Muscle layer of duodenum (tissue), 2 donors: ENCODE results near the gene HTR1A.

ENCODE experiments used
- H3K27ac ChIP-seq: one replicate; pipeline ENCODE4 v1.7.0; 2013; ENCODE audit warnings: mild to moderate bottlenecking, low read length
- H3K27me3 ChIP-seq: one replicate; pipeline ENCODE4 v1.7.0; 2013; ENCODE audit warnings: low read depth, mild to moderate bottlenecking, control low read depth, low read length
- H3K36me3 ChIP-seq, 2 donors: one replicate each; pipeline ENCODE4 v1.7.0; 2013; ENCODE audit warnings: low read length in 2 of 2, control low read depth in 1 of 2, mild to moderate bottlenecking in 1 of 2; ENCODE audit not compliant: insufficient read depth in 2 of 2, control insufficient read depth in 1 of 2
- H3K4me1 ChIP-seq, 2 donors: one replicate each; pipeline ENCODE4 v1.7.0; 2013; ENCODE audit warnings: low read length in 2 of 2, mild to moderate bottlenecking in 2 of 2, control low read depth in 1 of 2, moderate library complexity in 1 of 2; ENCODE audit not compliant: insufficient read depth in 2 of 2, control insufficient read depth in 1 of 2
- H3K4me3 ChIP-seq, 2 donors: one replicate each; pipeline ENCODE4 v1.7.0; 2013; ENCODE audit warnings: low read length in 2 of 2, low read depth in 1 of 2, mild to moderate bottlenecking in 1 of 2
- H3K9me3 ChIP-seq, 2 donors: one replicate each; pipeline ENCODE4 v1.7.0; 2013; ENCODE audit warnings: low read length in 2 of 2, control low read depth in 1 of 2, mild to moderate bottlenecking in 1 of 2; ENCODE audit not compliant: control insufficient read depth in 1 of 2
- donor health status: healthy.

HTR1A gene

GRCh38 chr5:63958654-63959053 is 3.6 kb downstream of the HTR1A start:
- Histone ChIP-seq H3K4me3 (no peak overlapping the region), H3K4me1 (no peaks in the 10 kb centered on the region), H3K36me3 (no peaks in the 10 kb centered on the region), H3K27ac (no peak overlapping the region), H3K27me3 (peaks cover 12% of the 10 kb centered on the region), H3K9me3 (peaks cover 3 to 5% of the 10 kb centered on the region in 2 donors)

GRCh38 chr5:63957617-63958016 is 4.6 kb downstream of the HTR1A start:
- Histone ChIP-seq H3K4me1 (no peaks in the 10 kb centered on the region), H3K27ac (no peak overlapping the region), H3K36me3 (no peaks in the 10 kb centered on the region), H3K4me3 (no peak overlapping the region), H3K27me3 (peaks cover 12% of the 10 kb centered on the region), H3K9me3 (peaks cover 3 to 5% of the 10 kb centered on the region in 2 donors)

GRCh38 chr5:63953217-63953616 is 9.0 kb downstream of the HTR1A start:
- H3K4me3 ChIP-seq = no peak overlapping the region
- H3K9me3 ChIP-seq = no peaks in the 10 kb centered on the region
- no peaks in the 10 kb centered on the region for H3K27me3 ChIP-seq
- no peaks in the 10 kb centered on the region for H3K36me3 ChIP-seq
- H3K4me1 ChIP-seq = no peaks in the 10 kb centered on the region
- H3K27ac ChIP-seq = no peak overlapping the region

- H3K4me1 ChIP-seq = no peaks in the 10 kb centered on the region
- no peaks in the 10 kb centered on the region for H3K36me3 ChIP-seq
- H3K27ac ChIP-seq = no peak overlapping the region
- no peaks in the 10 kb centered on the region for H3K9me3 ChIP-seq
- no peaks in the 10 kb centered on the region for H3K27me3 ChIP-seq
- no peak overlapping the region for H3K4me3 ChIP-seq
These were observed 27.1 kb downstream of the HTR1A start for GRCh38 chr5:63935103-63935502.

GRCh38 chr5:63931836-63932235 is 30.4 kb downstream of the HTR1A start:
- Histone ChIP-seq H3K9me3 (no peaks in the 10 kb centered on the region), H3K27ac (no peak overlapping the region), H3K4me1 (no peaks in the 10 kb centered on the region), H3K36me3 (no peaks in the 10 kb centered on the region), H3K27me3 (no peaks in the 10 kb centered on the region), H3K4me3 (no peak overlapping the region)

GRCh38 chr5:63928451-63928850 is 33.8 kb downstream of the HTR1A start:
- H3K27ac ChIP-seq = no peak overlapping the region
- H3K4me3 ChIP-seq = no peak overlapping the region
- H3K36me3 ChIP-seq = no peaks in the 10 kb centered on the region

GRCh38 chr5:63923914-63924313 is 38.3 kb downstream of the HTR1A start:
- H3K4me3 ChIP-seq = no peak overlapping the region
- H3K27me3 ChIP-seq = no peaks in the 10 kb centered on the region
- H3K9me3 ChIP-seq = no peaks in the 10 kb centered on the region
- H3K4me1 ChIP-seq = no peaks in the 10 kb centered on the region
- no peaks in the 10 kb centered on the region for H3K36me3 ChIP-seq
- H3K27ac ChIP-seq = no peak overlapping the region

More at GRCh38 chr5:63928451-63928850, 33.8 kb downstream of the HTR1A start:
- no peaks in the 10 kb centered on the region for H3K4me1 ChIP-seq
- no peaks in the 10 kb centered on the region for H3K27me3 ChIP-seq
- H3K9me3 ChIP-seq = no peaks in the 10 kb centered on the region

GRCh38 chr5:63919763-63920478 is 42.3 kb downstream of the HTR1A start:
- H3K27me3 ChIP-seq = no peaks in the 10 kb centered on the region
- H3K36me3 ChIP-seq = no peaks in the 10 kb centered on the region
- H3K9me3 ChIP-seq = no peaks in the 10 kb centered on the region
- no peak overlapping the region for H3K27ac ChIP-seq
- H3K4me1 ChIP-seq = no peaks in the 10 kb centered on the region
- no peak overlapping the region for H3K4me3 ChIP-seq

GRCh38 chr5:63916786-63917185 is 45.5 kb downstream of the HTR1A start:
- Histone ChIP-seq H3K27me3 (no peaks in the 10 kb centered on the region), H3K36me3 (no peaks in the 10 kb centered on the region), H3K9me3 (peaks cover 0 to 3% of the 10 kb centered on the region in 2 donors), H3K27ac (no peak overlapping the region), H3K4me3 (no peak overlapping the region), H3K4me1 (no peaks in the 10 kb centered on the region)

- peaks cover 0 to 6% of the 10 kb centered on the region in 2 donors for H3K9me3 ChIP-seq
- H3K4me1 ChIP-seq = no peaks in the 10 kb centered on the region
- no peak overlapping the region for H3K27ac ChIP-seq
- H3K27me3 ChIP-seq = no peaks in the 10 kb centered on the region
- no peaks in the 10 kb centered on the region for H3K36me3 ChIP-seq
- H3K4me3 ChIP-seq = no peak overlapping the region
These were observed 50.4 kb downstream of the HTR1A start for GRCh38 chr5:63911871-63912270.
